Measurements from ENCODE around the gene CA14.
"Not testable (repeated sequence)": the region's sequence is repeated elsewhere in the genome, so short reads cannot be mapped to it uniquely, and the experiment has no call there.

DNA sequence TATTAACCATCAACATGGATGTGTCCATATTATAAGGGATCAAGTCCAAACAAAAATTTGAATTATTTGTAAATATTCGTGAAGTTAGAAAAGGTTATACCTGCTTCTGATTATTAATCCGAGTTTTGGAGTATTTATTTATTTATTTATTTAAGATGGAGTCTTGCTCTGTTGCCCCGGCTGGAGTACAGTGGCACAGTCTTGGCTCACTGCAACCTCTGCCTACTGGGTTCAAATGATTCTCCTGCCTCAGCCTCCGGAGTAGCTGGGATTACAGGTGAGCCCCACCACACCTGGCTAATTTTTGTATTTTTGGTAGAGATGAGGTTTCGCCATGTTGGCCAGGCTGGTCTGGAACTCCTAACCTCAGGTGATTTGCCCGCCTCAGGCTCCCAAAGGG, 41.7 kb upstream of the CA14 start:
- TF ChIP-seq, protein P1, sequence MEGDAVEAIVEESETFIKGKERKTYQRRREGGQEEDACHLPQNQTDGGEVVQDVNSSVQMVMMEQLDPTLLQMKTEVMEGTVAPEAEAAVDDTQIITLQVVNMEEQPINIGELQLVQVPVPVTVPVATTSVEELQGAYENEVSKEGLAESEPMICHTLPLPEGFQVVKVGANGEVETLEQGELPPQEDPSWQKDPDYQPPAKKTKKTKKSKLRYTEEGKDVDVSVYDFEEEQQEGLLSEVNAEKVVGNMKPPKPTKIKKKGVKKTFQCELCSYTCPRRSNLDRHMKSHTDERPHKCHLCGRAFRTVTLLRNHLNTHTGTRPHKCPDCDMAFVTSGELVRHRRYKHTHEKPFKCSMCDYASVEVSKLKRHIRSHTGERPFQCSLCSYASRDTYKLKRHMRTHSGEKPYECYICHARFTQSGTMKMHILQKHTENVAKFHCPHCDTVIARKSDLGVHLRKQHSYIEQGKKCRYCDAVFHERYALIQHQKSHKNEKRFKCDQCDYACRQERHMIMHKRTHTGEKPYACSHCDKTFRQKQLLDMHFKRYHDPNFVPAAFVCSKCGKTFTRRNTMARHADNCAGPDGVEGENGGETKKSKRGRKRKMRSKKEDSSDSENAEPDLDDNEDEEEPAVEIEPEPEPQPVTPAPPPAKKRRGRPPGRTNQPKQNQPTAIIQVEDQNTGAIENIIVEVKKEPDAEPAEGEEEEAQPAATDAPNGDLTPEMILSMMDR (IDR thresholded peaks at IDR 0.05) = not testable (repeated sequence)
- not testable (repeated sequence) for TF ChIP-seq EZH2phosphoT487 (IDR thresholded peaks at IDR 0.05; ENCODE audit: borderline replicate concordance, low read depth); TAF1 (IDR thresholded peaks at IDR 0.05; ENCODE audit: borderline replicate concordance, low read depth, low read length); SMC3 (IDR thresholded peaks at IDR 0.05; ENCODE audit: low read depth, low read length); MXI1 (IDR thresholded peaks at IDR 0.05; ENCODE audit: low read depth, low read length); EP300 (IDR thresholded peaks at IDR 0.05; ENCODE audit: borderline replicate concordance in 1 of 2, low read depth in 1 of 2, low read length in 1 of 2); FOXM1 (IDR thresholded peaks at IDR 0.05; ENCODE audit: low read depth); POLR2AphosphoS5 (IDR thresholded peaks at IDR 0.05; ENCODE audit: low read depth, low read length)
- TF ChIP-seq, protein P2, sequence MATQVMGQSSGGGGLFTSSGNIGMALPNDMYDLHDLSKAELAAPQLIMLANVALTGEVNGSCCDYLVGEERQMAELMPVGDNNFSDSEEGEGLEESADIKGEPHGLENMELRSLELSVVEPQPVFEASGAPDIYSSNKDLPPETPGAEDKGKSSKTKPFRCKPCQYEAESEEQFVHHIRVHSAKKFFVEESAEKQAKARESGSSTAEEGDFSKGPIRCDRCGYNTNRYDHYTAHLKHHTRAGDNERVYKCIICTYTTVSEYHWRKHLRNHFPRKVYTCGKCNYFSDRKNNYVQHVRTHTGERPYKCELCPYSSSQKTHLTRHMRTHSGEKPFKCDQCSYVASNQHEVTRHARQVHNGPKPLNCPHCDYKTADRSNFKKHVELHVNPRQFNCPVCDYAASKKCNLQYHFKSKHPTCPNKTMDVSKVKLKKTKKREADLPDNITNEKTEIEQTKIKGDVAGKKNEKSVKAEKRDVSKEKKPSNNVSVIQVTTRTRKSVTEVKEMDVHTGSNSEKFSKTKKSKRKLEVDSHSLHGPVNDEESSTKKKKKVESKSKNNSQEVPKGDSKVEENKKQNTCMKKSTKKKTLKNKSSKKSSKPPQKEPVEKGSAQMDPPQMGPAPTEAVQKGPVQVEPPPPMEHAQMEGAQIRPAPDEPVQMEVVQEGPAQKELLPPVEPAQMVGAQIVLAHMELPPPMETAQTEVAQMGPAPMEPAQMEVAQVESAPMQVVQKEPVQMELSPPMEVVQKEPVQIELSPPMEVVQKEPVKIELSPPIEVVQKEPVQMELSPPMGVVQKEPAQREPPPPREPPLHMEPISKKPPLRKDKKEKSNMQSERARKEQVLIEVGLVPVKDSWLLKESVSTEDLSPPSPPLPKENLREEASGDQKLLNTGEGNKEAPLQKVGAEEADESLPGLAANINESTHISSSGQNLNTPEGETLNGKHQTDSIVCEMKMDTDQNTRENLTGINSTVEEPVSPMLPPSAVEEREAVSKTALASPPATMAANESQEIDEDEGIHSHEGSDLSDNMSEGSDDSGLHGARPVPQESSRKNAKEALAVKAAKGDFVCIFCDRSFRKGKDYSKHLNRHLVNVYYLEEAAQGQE (IDR thresholded peaks at IDR 0.05; ENCODE audit: low read depth, low read length) = not testable (repeated sequence)
- TF ChIP-seq, protein P3, sequence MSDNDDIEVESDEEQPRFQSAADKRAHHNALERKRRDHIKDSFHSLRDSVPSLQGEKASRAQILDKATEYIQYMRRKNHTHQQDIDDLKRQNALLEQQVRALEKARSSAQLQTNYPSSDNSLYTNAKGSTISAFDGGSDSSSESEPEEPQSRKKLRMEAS (IDR thresholded peaks at IDR 0.05; ENCODE audit: low read depth) = not testable (repeated sequence)
